Erythroblast (primary cell): ENCODE measurements around the gene JPH4.

ENCODE experiments used
- GATA1 ChIP-seq: IDR thresholded peaks from 2 replicates; pipeline ENCODE4 v1.6.1; 2011; ENCODE audit warnings: low read depth, mild to moderate bottlenecking, control low read depth, low read length, moderate library complexity
- POLR2A ChIP-seq: IDR thresholded peaks from 2 replicates; pipeline ENCODE4 v1.6.1; 2011; ENCODE audit warnings: mild to moderate bottlenecking, low read length

GRCh38 chr14:23561259-23561658 lies 17.3 kb downstream of the JPH4 start:
- TF ChIP-seq POLR2A (no peak), GATA1 (no peak)
